IPS-NIHi7 (cell line): ENCODE measurements around the gene DYSF.
A peak's percentile ranks its signal among the peaks of the same experiment; 100 is the strongest.

ENCODE experiments used
- DNase-seq: peaks from one replicate; pipeline ENCODE4 v3.0.0; 2012; ENCODE audit warnings: mixed read lengths; ENCODE audit errors: extremely low spot score

Gene DYSF

DNA sequence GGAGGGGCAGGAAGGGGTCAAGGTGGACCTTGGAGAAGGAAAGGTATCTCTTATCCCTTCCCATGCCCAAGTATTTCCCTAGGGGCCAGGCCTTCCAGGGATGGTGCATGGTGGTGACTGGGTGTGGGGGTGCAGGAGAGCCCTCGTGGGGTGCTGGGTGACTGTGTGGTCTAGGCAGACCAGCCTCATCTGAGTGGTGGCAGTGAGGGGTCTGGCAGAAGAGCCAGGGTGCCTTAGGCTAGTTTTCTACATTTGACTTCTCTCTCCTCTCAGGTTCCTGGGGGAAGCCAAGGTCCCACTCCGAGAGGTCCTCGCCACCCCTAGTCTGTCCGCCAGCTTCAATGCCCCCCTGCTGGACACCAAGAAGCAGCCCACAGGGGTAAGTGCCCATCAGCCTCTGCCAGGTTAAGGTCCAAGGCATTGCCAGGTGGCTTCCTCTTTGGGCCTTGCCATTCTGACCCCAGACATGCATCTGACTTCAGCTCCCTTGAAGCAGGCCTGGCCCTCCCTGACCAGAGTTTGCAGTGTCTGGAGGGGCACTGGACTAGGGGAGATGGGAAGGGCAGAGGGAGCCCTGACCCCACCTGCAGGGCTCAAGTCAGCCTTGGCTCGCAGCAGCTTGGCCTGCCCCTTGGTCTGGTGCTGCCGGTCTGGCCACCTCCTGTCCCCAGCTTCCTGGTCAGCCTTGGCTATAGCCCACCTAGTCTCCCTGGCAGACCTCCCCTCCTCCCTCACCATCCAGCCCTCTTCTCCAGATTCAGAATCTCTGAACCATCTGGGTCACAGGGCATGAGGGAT lies 49.8 kb downstream of the DYSF start:
- no peak for DNase-seq

DNA sequence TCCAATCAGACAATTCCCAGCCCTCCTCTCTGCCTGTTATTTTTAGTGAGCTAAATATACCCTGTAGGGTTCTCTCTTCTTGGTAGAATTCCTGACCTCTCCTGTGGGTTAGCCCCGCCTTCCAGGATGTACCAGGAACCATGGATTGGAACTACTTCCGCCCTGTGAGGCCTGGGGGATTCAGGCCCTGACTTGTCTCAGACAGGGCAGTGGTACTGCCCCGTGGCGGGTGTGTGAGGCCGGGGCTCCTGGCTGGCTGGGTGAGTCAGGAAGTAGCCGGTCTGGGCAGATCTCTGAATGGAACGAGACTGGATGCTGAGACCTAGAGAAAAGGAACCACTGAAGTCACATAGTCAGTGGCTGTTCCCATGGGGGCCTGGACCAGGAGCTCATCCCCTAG lies 50.5 kb downstream of the DYSF start:
- DNase-seq, result no peak

GRCh38 chr2:71504611-71505010 lies 51.2 kb downstream of the DYSF start:
- DNase-seq, result no peak

DNA sequence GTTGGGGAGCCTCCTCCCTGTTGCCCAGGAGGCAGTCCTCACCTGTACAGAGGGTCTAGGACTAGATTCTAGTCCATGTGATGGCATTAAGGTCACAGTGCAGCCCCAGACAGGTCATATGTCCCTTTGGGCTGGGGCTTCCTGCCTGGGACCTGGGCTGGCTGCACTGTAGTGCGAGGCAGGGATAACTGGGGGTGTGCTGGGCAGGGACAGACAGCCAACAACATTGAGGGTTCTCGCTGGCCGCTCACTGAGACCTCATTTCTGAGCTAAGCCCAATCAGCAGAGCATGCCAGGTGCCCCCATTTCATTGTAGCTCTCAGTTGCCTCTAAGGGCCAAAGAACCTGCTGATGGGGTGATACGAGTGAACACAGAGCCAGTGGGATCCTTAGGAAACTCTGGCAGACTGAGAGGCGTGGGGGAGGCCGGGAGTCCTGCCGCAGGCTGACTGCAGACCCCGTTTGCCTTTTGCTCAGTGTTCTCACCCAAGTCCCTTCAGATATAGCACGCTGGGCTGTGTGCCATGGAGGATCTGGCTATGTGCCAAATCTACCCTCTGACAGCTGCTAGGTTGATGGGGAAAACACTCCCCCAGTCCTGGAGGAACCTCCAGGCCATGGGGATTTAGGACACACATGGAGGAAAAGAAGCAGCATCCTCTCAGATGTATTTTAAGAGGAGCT lies 51.9 kb downstream of the DYSF start:
- no peak for DNase-seq

DNA sequence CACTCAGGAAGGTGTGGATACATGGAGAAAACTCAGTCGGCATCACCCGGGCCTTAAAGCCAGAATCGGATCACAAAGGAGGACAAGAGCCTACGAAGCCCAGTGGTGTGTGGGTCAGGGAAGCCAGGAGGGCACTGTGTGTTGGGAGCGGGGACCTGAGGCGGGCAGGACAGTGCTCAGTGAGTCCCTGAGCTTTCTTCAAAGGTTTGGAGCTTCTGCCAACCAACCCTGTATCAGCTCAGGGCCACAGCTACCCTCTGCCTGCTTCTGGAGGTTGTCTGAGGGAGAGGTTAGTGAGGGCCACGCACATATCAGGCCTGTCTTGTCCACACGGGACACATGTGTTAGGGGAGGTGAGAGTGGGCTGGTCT lies 52.4 kb downstream of the DYSF start:
- no peak for DNase-seq

GRCh38 chr2:71506222-71507153 lies 53.1 kb downstream of the DYSF start:
- DNase-seq, result no peak

GRCh38 chr2:71507476-71507875 lies 54.1 kb downstream of the DYSF start:
- DNase-seq, result no peak

DNA sequence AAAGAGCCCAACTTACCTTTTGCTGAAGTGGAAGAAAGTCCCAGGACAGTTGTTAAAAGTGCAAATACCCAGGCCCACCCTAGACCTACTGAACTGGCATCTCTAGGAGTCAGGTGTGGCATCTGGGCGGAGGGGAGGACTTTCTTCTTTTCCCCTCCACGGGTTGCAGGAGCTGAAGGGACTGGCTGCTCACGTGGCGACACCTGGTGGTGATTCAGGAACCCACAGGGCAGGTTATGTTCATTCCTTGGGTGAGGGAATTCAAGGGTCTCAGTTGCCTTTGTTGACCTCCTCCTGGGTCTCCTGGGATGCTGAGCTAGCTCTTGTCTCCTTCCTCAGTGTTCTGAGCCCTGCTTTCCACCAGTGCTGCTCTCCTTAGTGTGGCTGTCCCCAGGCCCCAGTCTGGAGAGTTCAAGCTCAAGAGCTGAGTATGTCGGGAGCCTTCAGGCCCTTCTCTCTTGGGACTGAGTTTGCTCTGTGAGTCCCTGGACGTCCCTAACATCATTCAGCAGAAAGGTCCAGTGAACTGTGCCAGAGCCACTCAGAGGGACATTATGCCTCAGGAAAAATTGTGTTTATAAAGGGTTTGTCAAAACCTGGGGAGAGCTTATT lies 56.9 kb downstream of the DYSF start:
- peak; percentile 93 for DNase-seq

DNA sequence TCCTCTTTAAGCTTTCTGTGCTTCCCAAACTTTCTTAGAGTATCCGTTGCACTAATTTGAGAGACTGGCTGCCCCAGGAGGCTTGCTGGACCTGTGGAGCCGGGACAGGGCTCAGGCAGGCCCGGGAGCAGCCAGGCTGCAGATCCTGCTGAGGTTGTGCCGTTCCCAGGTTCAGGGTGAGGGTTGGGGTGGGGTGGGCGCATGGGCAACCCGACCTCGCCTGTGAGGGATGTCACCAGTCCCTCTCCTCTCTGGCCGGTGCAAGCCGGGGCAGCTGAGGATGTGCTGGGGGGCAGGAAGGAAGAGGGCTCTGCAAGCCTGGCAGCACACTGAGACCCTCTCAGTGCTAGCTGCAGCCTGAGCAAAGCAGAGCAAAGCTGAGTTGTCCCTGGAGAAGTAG lies 57.6 kb downstream of the DYSF start:
- no peak for DNase-seq

GRCh38 chr2:71511776-71512175 lies 58.4 kb downstream of the DYSF start:
- no peak for DNase-seq

DNA sequence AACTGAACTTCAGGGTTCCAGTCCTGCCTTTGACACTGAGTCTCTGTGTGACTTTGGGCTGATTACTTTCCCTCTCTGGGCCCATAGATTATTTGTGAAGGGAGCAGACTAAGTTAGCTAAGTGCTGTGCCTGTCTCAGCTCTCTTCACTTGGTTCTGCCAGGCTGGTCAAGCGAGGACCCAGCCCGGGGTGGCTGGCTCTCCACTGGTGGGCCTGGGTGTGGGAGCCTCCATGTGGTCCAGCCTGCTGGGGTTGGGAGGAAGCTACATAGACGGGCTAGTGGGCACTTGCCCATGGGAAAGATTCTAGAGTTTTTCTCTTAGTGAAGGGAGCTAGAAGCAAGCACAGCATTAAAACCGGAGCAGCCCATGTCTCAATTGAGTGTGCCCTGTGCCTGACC lies 59.0 kb downstream of the DYSF start:
- DNase-seq, result no peak

DNA sequence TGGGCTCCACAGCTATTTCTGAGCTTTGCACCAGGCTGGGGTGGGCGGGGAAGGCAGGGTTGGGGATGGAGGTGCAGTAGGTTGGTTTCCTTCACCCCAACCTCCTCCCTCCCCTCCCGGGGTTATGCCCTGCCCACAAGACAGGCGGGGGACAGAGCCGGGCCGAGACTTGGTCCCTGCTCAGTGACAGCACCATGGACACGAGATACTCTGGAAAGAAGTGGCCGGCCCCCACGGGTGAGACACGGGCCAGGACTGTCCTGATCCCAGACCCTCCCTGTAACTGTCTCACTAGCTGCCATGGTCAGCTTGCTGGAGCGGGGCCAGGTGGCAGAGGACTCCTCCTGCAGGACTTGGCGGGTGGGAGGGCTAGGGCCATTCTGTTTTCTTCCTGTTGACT lies 59.7 kb downstream of the DYSF start:
- DNase-seq, result no peak

DNA sequence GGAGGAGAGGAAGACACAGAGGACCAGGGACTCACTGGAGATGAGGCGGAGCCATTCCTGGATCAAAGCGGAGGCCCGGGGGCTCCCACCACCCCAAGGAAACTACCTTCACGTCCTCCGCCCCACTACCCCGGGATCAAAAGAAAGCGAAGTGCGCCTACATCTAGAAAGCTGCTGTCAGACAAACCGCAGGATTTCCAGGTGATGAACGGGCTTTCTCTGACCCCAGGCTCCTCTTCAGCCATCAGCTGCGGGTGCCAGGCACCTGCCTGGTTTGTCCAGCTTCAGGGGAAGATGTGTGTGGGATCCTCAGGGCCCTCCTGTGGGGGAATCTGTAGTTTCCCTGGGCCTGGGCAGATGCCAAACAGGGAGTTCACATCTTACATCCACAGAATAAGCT lies 60.4 kb downstream of the DYSF start:
- no peak for DNase-seq

DNA sequence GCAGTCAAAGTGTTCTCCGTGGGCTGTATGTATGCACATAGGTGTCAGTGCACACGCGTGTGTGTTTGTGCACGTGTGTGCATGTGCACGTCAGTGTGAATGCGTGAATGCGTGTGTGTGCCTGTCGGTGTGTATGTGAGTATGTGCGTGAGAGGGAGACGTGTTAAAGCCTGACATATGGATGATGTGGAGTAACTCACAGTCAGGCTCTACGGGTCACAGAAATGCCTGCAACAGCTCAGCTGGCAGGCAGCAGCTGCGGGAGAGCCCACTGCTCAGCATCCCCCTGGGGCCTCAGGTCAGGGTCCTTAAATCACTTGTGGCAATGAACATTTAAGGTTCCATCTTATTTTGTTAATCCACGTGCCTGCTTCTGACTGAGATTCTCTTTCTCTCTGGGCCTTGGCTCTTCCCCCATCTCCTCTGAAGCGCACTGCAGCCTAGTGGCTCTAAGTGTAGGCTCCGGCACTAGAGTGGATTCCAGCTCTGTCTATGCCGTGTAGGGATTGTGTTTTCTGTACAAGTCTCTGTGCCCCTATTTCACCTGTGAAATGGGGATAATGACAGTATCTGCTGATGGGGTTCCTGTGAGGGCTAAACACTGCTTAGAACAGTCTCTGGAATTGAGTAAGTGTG lies 63.0 kb downstream of the DYSF start:
- DNase-seq, result no peak

DNA sequence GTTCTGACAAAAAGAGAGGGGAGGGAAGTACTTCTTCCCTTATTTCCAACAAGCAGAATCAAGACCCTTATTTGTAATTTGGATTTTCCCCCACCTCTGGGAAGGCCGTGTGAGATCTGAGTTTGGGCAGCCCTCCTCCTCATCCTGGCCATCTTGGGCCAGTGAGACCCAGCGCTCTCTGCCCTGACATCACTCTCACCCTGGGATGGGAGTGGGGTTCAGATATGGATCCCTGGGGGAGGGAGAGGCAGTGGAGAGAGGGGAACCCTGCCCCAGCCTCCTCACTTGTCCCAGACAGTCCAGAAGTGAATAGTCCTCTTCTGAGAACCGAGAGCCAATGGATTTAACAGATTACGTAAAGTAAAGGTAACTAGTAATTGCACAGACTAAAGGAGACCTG lies 64.5 kb downstream of the DYSF start:
- no peak for DNase-seq

GRCh38 chr2:71521436-71521950 lies 68.1 kb downstream of the DYSF start:
- DNase-seq, result no peak

DNA sequence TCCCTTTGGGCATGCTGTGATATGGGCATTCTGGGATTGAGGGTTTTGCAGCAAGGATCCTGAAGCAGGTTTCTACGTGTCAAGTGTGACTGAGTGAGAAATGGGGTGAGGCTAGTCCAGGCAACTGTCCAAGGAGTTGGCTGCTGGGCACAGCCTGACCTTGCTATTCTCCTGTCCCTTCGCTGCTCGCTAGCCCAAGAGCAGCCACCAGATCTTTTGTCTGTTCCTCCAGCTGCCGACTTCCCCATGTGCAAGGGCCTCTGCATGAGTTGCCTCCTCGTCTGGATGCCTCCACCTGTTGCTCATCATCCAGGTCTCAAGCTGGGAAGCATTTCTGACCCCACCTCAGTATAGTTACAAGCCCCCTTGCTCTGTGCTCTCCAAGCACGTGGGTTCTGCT lies 71.1 kb downstream of the DYSF start:
- no peak for DNase-seq

GRCh38 chr2:71526141-71526540 lies 72.8 kb downstream of the DYSF start:
- no peak for DNase-seq

DNA sequence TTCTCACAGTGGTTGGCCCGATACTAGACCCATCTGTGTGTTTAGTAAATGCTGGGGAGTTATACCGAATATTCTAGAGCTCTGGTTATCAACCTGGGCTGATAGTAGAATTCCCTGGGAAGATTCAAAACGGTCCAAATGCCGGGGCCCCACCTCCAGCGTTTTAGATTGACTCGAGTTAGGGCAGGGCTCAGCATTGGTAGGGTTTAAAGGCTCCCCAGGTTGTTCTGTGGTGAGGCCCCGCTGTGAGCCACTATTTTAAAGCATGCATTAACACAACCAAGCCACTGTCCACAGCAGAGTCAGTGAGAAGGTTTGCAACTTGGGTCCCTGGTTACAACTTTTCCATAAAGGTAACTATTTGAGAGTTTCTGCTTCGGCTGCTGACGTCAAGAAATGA lies 73.6 kb downstream of the DYSF start:
- DNase-seq, result no peak

GRCh38 chr2:71528131-71528591 lies 74.8 kb downstream of the DYSF start:
- no peak for DNase-seq

- DNase-seq, result no peak
Measured at GRCh38 chr2:71528749-71529148, 75.4 kb downstream of the DYSF start.
